SK-N-SH treated with all-trans-retinoic acid at 6 μM for 48 hours (cell line): ENCODE results near the gene ETS1.
A peak's percentile ranks its signal among the peaks of the same experiment; 100 is the strongest.

ENCODE experiments used
- ATAC-seq: fragments of 200-7000 bp; cut with Tn5 transposase; 3 replicates; pipeline ENCODE4 v1.9.1; 2020; ENCODE audit warnings: mild to moderate bottlenecking, moderate library complexity
- ARNTL ChIP-seq: fragments of 450-650 bp; formaldehyde crosslinking; IDR thresholded peaks from 2 replicates; pipeline ENCODE4 v1.5.0; 2020; ENCODE audit warnings: low read depth, mild to moderate bottlenecking, moderate library complexity, borderline replicate concordance
- BACH2 ChIP-seq: fragments of 250-450 bp; sonication (Bioruptor Pico); IDR thresholded peaks from 2 replicates; pipeline ENCODE4 v1.9.0; 2021; ENCODE audit warnings: mild to moderate bottlenecking, borderline replicate concordance
- CREB5 ChIP-seq: fragments of 250-450 bp; sonication (Bioruptor Pico); IDR thresholded peaks from 2 replicates; pipeline ENCODE4 v1.5.1; 2020; ENCODE audit warnings: low read depth, mild to moderate bottlenecking, moderate library complexity
- CSDC2 ChIP-seq: fragments of 250-450 bp; sonication (Bioruptor Pico); IDR thresholded peaks from 2 replicates; pipeline ENCODE4 v1.5.0; 2020; ENCODE audit warnings: mild to moderate bottlenecking, moderate library complexity
- ESRRG ChIP-seq: fragments of 250-450 bp; sonication (Bioruptor Pico); IDR thresholded peaks from 2 replicates; pipeline ENCODE4 v1.6.1; 2021; ENCODE audit warnings: mild to moderate bottlenecking
- GLIS3 ChIP-seq: fragments of 250-450 bp; sonication (Bioruptor Pico); IDR thresholded peaks from 2 replicates; pipeline ENCODE4 v1.5.0; 2020; ENCODE audit warnings: mild to moderate bottlenecking, moderate library complexity
- ISL1 ChIP-seq: fragments of 250-450 bp; sonication (Bioruptor Pico); IDR thresholded peaks from 2 replicates; pipeline ENCODE4 v2.1.2; 2022; ENCODE audit warnings: mild to moderate bottlenecking, moderate library complexity
- OSR1 ChIP-seq: fragments of 250-450 bp; sonication (Bioruptor Pico); IDR thresholded peaks from 2 replicates; pipeline ENCODE4 v1.8.0; 2022; ENCODE audit warnings: moderate library complexity, mild to moderate bottlenecking, inconsistent platforms
- PATZ1 ChIP-seq: fragments of 250-450 bp; sonication (Bioruptor Pico); IDR thresholded peaks from 2 replicates; pipeline ENCODE4 v1.8.0; 2020; ENCODE audit warnings: mild to moderate bottlenecking, moderate library complexity, borderline replicate concordance
- POU6F1 ChIP-seq: fragments of 250-450 bp; sonication (Bioruptor Pico); IDR thresholded peaks from 2 replicates; pipeline ENCODE4 v1.8.0; 2021; ENCODE audit warnings: low read depth, mild to moderate bottlenecking, moderate library complexity, borderline replicate concordance
- PPARA ChIP-seq: fragments of 250-450 bp; sonication (Bioruptor Pico); IDR thresholded peaks from 2 replicates; pipeline ENCODE4 v1.5.0; 2020; ENCODE audit warnings: mild to moderate bottlenecking, borderline replicate concordance
- RARB ChIP-seq: fragments of 250-450 bp; sonication (Bioruptor Pico); IDR thresholded peaks from 2 replicates; pipeline ENCODE4 v1.8.0; 2021; ENCODE audit warnings: mild to moderate bottlenecking, moderate library complexity
- SNAI2 ChIP-seq: fragments of 250-450 bp; sonication (Bioruptor Pico); IDR thresholded peaks from 2 replicates; pipeline ENCODE4 v1.5.0; 2020; ENCODE audit warnings: mild to moderate bottlenecking, moderate library complexity
- TCF4 ChIP-seq: fragments of 250-450 bp; sonication (Bioruptor Pico); IDR thresholded peaks from 2 replicates; pipeline ENCODE4 v1.8.0; 2021; ENCODE audit warnings: mild to moderate bottlenecking, moderate library complexity, borderline replicate concordance
- TOX ChIP-seq: fragments of 250-450 bp; sonication (Bioruptor Pico); IDR thresholded peaks from 2 replicates; pipeline ENCODE4 v1.8.0; 2021; ENCODE audit warnings: mild to moderate bottlenecking, moderate library complexity, borderline replicate concordance
- TSHZ2 ChIP-seq: fragments of 250-450 bp; sonication (Bioruptor Pico); IDR thresholded peaks from 2 replicates; pipeline ENCODE4 v1.5.0; 2020; ENCODE audit warnings: mild to moderate bottlenecking, moderate library complexity
- ZC3H10 ChIP-seq: fragments of 250-450 bp; sonication (Bioruptor Pico); IDR thresholded peaks from 2 replicates; pipeline ENCODE4 v1.5.1; 2021; ENCODE audit warnings: mild to moderate bottlenecking, moderate library complexity
- ZFP3 ChIP-seq: fragments of 250-450 bp; sonication (Bioruptor Pico); IDR thresholded peaks from 2 replicates; pipeline ENCODE4 v1.5.0; 2020; ENCODE audit warnings: mild to moderate bottlenecking, moderate library complexity
- ZFP30 ChIP-seq: fragments of 450-650 bp; formaldehyde crosslinking; IDR thresholded peaks from 2 replicates; pipeline ENCODE4 v1.5.0; 2022; ENCODE audit warnings: mild to moderate bottlenecking, moderate library complexity
- ZNF565 ChIP-seq: fragments of 450-650 bp; formaldehyde crosslinking; conservative IDR thresholded peaks from 2 replicates; pipeline ENCODE4 v1.5.0; 2020; ENCODE audit warnings: low read depth, mild to moderate bottlenecking, moderate library complexity
- ZNF70 ChIP-seq: fragments of 450-650 bp; formaldehyde crosslinking; IDR thresholded peaks from 2 replicates; pipeline ENCODE4 v1.5.0; 2020; ENCODE audit warnings: mild to moderate bottlenecking, moderate library complexity
- ZNF8 ChIP-seq: fragments of 450-650 bp; formaldehyde crosslinking; IDR thresholded peaks from 2 replicates; pipeline ENCODE4 v1.5.0; 2020; ENCODE audit warnings: mild to moderate bottlenecking, moderate library complexity
- TF ChIP-seq, protein P1 (sequence below): fragments of 250-450 bp; sonication (Bioruptor Pico); IDR thresholded peaks from 2 replicates; pipeline ENCODE4 v1.5.1; 2021; ENCODE audit warnings: mild to moderate bottlenecking, moderate library complexity

The ETS1 gene

GRCh38 chr11:128506999-128507611, 80.3 kb downstream of the ETS1 start:
- no peak for TF ChIP-seq CSDC2 (CRISPR knock-in tag)
- no peak for TF ChIP-seq BACH2
- 0 out of 2 replicates have a peak, but pooled peaks have one; percentile 22 for TF ChIP-seq ZFP3 (CRISPR knock-in tag)
- no peak for TF ChIP-seq ARNTL (CRISPR knock-in tag)
- TF ChIP-seq ZNF8 (CRISPR knock-in tag) = no peak
- no peak; the same call in 1 of the 2 replicates for TF ChIP-seq TCF4 (CRISPR knock-in tag)
- TF ChIP-seq ESRRG = no peak
- TF ChIP-seq RARB (CRISPR knock-in tag) = no peak
- no peak for TF ChIP-seq CREB5 (CRISPR knock-in tag)
- no peak for TF ChIP-seq TOX (CRISPR knock-in tag)
- no peak for TF ChIP-seq ZNF565
- 0 out of 2 replicates have a peak, but pooled peaks have one; percentile 17 for TF ChIP-seq PATZ1 (CRISPR knock-in tag)
- TF ChIP-seq POU6F1 = no peak
- TF ChIP-seq ZFP30 (CRISPR knock-in tag) = no peak
- 0 out of 2 replicates have a peak, but pooled peaks have one; percentile 20 for TF ChIP-seq SNAI2 (CRISPR knock-in tag)
- no peak for TF ChIP-seq ZNF70 (CRISPR knock-in tag)
- no peak for TF ChIP-seq ZC3H10 (CRISPR knock-in tag)
- no peak for TF ChIP-seq OSR1 (CRISPR knock-in tag)
- TF ChIP-seq PPARA (CRISPR knock-in tag) = no peak
- no peak for TF ChIP-seq ISL1 (CRISPR knock-in tag)
- TF ChIP-seq, protein P1, sequence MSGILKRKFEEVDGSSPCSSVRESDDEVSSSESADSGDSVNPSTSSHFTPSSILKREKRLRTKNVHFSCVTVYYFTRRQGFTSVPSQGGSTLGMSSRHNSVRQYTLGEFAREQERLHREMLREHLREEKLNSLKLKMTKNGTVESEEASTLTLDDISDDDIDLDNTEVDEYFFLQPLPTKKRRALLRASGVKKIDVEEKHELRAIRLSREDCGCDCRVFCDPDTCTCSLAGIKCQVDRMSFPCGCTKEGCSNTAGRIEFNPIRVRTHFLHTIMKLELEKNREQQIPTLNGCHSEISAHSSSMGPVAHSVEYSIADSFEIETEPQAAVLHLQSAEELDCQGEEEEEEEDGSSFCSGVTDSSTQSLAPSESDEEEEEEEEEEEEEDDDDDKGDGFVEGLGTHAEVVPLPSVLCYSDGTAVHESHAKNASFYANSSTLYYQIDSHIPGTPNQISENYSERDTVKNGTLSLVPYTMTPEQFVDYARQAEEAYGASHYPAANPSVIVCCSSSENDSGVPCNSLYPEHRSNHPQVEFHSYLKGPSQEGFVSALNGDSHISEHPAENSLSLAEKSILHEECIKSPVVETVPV = no peak
- no peak for TF ChIP-seq TSHZ2 (CRISPR knock-in tag)
- TF ChIP-seq GLIS3 (CRISPR knock-in tag) = no peak; the same call in 1 of the 2 replicates
- TF ChIP-seq, all 23 proteins: peak for 3
- peak; percentile 77 for ATAC-seq

DNA sequence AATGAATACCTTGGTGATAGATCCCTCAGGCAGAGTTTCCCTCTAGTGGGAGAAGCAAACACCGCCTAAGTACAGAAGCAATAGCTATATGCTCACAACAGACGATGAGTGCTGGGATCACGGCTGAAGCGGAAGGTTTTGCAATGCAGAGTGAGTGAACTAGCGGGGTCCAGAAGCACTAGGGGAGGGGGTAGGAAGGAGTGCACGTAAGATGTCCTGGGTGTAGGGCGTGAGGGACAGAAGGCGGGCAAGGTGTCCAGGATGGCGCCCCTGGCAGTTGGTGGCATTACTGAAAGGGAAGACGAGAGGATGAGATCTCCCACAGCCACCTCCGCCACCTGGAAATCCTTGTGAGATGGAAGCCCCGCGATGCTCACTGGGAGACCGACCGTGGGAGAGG, 81.0 kb downstream of the ETS1 start:
- no peak for ATAC-seq
- no peak for TF ChIP-seq TCF4 (CRISPR knock-in tag)
- no peak for TF ChIP-seq ZNF565
- TF ChIP-seq PATZ1 (CRISPR knock-in tag) = no peak
- TF ChIP-seq TOX (CRISPR knock-in tag) = no peak
- no peak for TF ChIP-seq RARB (CRISPR knock-in tag)
- TF ChIP-seq, protein P1 = no peak
- no peak for TF ChIP-seq ESRRG
- no peak for TF ChIP-seq ZFP30 (CRISPR knock-in tag)
- TF ChIP-seq CSDC2 (CRISPR knock-in tag) = no peak
- TF ChIP-seq BACH2 = no peak
- no peak for TF ChIP-seq ZC3H10 (CRISPR knock-in tag)
- no peak for TF ChIP-seq OSR1 (CRISPR knock-in tag)
- no peak for TF ChIP-seq ZNF70 (CRISPR knock-in tag)
- TF ChIP-seq POU6F1 = no peak
